ENCODE results near the gene TBRG4.

DNA sequence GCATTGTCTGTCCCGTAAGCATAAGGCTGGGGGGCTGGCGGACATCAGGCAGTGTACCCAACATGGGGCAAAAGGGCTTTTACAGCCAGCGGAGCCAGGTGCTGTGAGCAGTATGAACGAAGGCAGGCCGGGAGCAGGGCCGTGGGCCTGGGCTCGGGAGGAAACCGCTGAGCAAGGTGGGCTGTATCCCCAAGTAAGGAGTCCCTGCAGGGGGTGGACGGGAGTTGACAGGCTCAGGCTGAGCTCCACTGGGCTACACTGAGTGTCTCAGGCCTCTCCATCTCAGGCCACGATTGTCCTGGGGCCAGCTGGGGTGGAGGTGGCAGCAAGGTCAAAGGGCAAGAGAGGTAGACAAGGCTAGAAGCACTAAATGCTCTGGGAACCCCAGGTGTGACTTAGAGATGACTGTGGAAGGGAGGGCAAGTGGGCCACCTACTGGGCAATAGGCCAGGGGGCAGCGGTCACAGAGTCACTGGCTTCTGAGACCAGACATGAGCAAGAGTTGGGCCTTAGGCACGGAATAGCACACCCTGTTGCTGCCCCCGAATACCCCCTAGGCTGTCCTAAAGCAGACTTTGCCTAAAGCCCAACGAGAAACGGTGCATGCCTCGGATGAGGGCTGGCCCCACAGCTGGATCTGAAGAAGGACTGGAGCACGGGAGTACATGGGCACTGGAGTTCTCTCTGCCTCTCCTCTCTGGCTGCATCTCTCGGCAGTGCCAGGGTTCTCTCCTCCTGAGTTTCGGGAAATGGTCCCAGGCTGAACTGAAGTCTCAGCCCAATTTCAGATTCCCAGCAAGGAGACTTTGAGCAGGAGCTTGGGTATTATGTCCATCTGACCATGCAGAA is 35.3 kb upstream of the TBRG4 start:
- TF ChIP-seq, protein P1, sequence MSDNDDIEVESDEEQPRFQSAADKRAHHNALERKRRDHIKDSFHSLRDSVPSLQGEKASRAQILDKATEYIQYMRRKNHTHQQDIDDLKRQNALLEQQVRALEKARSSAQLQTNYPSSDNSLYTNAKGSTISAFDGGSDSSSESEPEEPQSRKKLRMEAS (IDR thresholded peaks at IDR 0.05; ENCODE audit: insufficient read depth, insufficient read length), result no peak
- TF ChIP-seq, protein P2, sequence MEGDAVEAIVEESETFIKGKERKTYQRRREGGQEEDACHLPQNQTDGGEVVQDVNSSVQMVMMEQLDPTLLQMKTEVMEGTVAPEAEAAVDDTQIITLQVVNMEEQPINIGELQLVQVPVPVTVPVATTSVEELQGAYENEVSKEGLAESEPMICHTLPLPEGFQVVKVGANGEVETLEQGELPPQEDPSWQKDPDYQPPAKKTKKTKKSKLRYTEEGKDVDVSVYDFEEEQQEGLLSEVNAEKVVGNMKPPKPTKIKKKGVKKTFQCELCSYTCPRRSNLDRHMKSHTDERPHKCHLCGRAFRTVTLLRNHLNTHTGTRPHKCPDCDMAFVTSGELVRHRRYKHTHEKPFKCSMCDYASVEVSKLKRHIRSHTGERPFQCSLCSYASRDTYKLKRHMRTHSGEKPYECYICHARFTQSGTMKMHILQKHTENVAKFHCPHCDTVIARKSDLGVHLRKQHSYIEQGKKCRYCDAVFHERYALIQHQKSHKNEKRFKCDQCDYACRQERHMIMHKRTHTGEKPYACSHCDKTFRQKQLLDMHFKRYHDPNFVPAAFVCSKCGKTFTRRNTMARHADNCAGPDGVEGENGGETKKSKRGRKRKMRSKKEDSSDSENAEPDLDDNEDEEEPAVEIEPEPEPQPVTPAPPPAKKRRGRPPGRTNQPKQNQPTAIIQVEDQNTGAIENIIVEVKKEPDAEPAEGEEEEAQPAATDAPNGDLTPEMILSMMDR (IDR thresholded peaks at IDR 0.05; ENCODE audit: extremely low read depth in 1 of 2, insufficient read depth in 1 of 2, low read depth in 1 of 2, low read length in 2 of 2), result no peak
